Neutrophil (primary cell): ENCODE measurements around the gene RPS18.

Experiments used
- H3K27ac ChIP-seq: fragments of 200-600 bp; sonication (generic); 2 replicates; pipeline ENCODE4 v1.5.1; 2016; ENCODE audit warnings: mild to moderate bottlenecking, moderate library complexity
- H3K27me3 ChIP-seq: fragments of 200-600 bp; sonication (generic); 2 replicates; pipeline ENCODE4 v1.6.0; 2016; ENCODE audit warnings: mild to moderate bottlenecking
- H3K36me3 ChIP-seq: fragments of 200-600 bp; sonication (generic); 2 replicates; pipeline ENCODE4 v1.5.1; 2017
- H3K4me1 ChIP-seq, 2 experiments: fragments of 200-600 bp in 1 of 2; sonication (generic) in 1 of 2; 1 replicate in 1 of 2; 2 replicates in 1 of 2; pipeline versions ENCODE4 v1.5.1 to v1.6.1; 2013 to 2016; ENCODE audit warnings: low read depth in 1 of 2, low read length in 1 of 2, mild to moderate bottlenecking in 1 of 2, moderate library complexity in 1 of 2; ENCODE audit not compliant: control insufficient read depth in 1 of 2, insufficient read depth in 1 of 2
- H3K4me3 ChIP-seq, 2 experiments: fragments of 200-600 bp in 1 of 2; sonication (generic) in 1 of 2; 1 replicate in 1 of 2; 2 replicates in 1 of 2; pipeline ENCODE4 v1.5.1; 2013 to 2016; ENCODE audit warnings: low read depth in 1 of 2, low read length in 1 of 2, mild to moderate bottlenecking in 1 of 2, moderate library complexity in 1 of 2
- H3K9me3 ChIP-seq: fragments of 200-600 bp; sonication (generic); 2 replicates; pipeline ENCODE4 v1.5.1; 2016
- CTCF ChIP-seq: fragments of 200-600 bp; sonication (generic); IDR thresholded peaks from 2 replicates; pipeline ENCODE4 v1.5.1; 2016; ENCODE audit warnings: antibody characterized with exemption

RPS18 gene

GRCh38 chr6:33320315-33321181, 48.7 kb downstream of the RPS18 start:
- H3K27ac ChIP-seq = peak overlapping the region; percentile 90
- H3K4me3 ChIP-seq = no peak overlapping the region
- peaks cover 79% of the 10 kb centered on the region in 2 experiments for H3K4me1 ChIP-seq
- peaks cover 32% of the 10 kb centered on the region for H3K36me3 ChIP-seq
- H3K9me3 ChIP-seq = no peaks in the 10 kb centered on the region
- no peak for TF ChIP-seq CTCF
- no peaks in the 10 kb centered on the region for H3K27me3 ChIP-seq

GRCh38 chr6:33321227-33321626, 49.4 kb downstream of the RPS18 start:
- H3K4me1 ChIP-seq = peaks cover 72% of the 10 kb centered on the region in 2 experiments
- TF ChIP-seq CTCF = no peak
- H3K9me3 ChIP-seq = no peaks in the 10 kb centered on the region
- H3K4me3 ChIP-seq = peak overlapping the region; percentile 80 to 86
- peaks cover 32% of the 10 kb centered on the region for H3K36me3 ChIP-seq
- H3K27me3 ChIP-seq = no peaks in the 10 kb centered on the region
- H3K27ac ChIP-seq = peak overlapping the region; percentile 90

- H3K4me1 ChIP-seq = peaks cover 53 to 56% of the 10 kb centered on the region in 2 experiments
- H3K27ac ChIP-seq = peak overlapping the region; percentile 90
- no peaks in the 10 kb centered on the region for H3K27me3 ChIP-seq
Measured at GRCh38 chr6:33323623-33323948, 51.7 kb downstream of the RPS18 start.

GRCh38 chr6:33324125-33324524, 52.2 kb downstream of the RPS18 start:
- no peak for TF ChIP-seq CTCF
- H3K4me3 ChIP-seq = peak overlapping the region; percentile 80 to 86
- no peaks in the 10 kb centered on the region for H3K27me3 ChIP-seq
- peaks cover 21% of the 10 kb centered on the region for H3K36me3 ChIP-seq
- peak overlapping the region; percentile 90 for H3K27ac ChIP-seq
- peaks cover 47 to 50% of the 10 kb centered on the region in 2 experiments for H3K4me1 ChIP-seq
- H3K9me3 ChIP-seq = no peaks in the 10 kb centered on the region

More at GRCh38 chr6:33323623-33323948, 51.7 kb downstream of the RPS18 start:
- no peak for TF ChIP-seq CTCF
- H3K36me3 ChIP-seq = peaks cover 26% of the 10 kb centered on the region
- H3K9me3 ChIP-seq = no peaks in the 10 kb centered on the region
- H3K4me3 ChIP-seq = peak overlapping the region; percentile 80 to 86
